Lower lobe of right lung (tissue), 2 donors: ENCODE measurements around the gene CEP295NL. TPM values are rescaled to one million over a fixed set of nuclear protein-coding genes. Genes with fewer than 3 reads are reported as not detected.

Experiments
- ATAC-seq, 2 donors: fragments of 200-7000 bp; cut with Tn5 transposase; one replicate each; pipeline ENCODE4 v1.9.1; 2020 to 2022; ENCODE audit warnings: mild to moderate bottlenecking in 2 of 2, moderate library complexity in 2 of 2
- DNase-seq: peaks from one replicate; pipeline ENCODE4 v3.0.0-alpha.2; 2020
- H3K27ac ChIP-seq: fragments of 200-600 bp; one replicate; pipeline ENCODE4 v1.8.0; 2022
- H3K27me3 ChIP-seq: fragments of 200-600 bp; one replicate; pipeline ENCODE4 v1.8.0; 2022; ENCODE audit warnings: low read depth
- H3K36me3 ChIP-seq: fragments of 200-600 bp; one replicate; pipeline ENCODE4 v1.8.0; 2022; ENCODE audit warnings: mild to moderate bottlenecking
- H3K4me1 ChIP-seq: fragments of 200-600 bp; one replicate; pipeline ENCODE4 v1.8.0; 2022
- H3K4me3 ChIP-seq: fragments of 200-600 bp; one replicate; pipeline ENCODE4 v1.8.0; 2022; ENCODE audit warnings: mild to moderate bottlenecking
- H3K9me3 ChIP-seq: fragments of 200-600 bp; one replicate; pipeline ENCODE4 v1.8.0; 2022
- intact Hi-C: fragments of 100-400 bp; cut with DNase I; formaldehyde crosslinking; loops from one replicate; pipeline ENCODE4 v1.11.0; 2022
- total RNA-seq: library from RNA; stranded (reverse); fragmentation: NEBNext Ultra II Directional; extraction: Animal tissue kit (Norgen Biotek cat#: 25700); gene quantifications from one replicate; pipeline ENCODE4 v1.2.1, GENCODE V29; 2021
- TF ChIP-seq, protein P1 (sequence below): fragments of 200-600 bp; IDR thresholded peaks from one replicate; pipeline ENCODE4 v1.8.0; 2022; ENCODE audit warnings: antibody characterized with exemption, mild to moderate bottlenecking
- donor health status: DM: no; HTN: yes; CAD: no; lungs with severe emphysema.

CEP295NL gene
- total RNA-seq, 1 donor from 2014 or later: 5.5 TPM

DNA sequence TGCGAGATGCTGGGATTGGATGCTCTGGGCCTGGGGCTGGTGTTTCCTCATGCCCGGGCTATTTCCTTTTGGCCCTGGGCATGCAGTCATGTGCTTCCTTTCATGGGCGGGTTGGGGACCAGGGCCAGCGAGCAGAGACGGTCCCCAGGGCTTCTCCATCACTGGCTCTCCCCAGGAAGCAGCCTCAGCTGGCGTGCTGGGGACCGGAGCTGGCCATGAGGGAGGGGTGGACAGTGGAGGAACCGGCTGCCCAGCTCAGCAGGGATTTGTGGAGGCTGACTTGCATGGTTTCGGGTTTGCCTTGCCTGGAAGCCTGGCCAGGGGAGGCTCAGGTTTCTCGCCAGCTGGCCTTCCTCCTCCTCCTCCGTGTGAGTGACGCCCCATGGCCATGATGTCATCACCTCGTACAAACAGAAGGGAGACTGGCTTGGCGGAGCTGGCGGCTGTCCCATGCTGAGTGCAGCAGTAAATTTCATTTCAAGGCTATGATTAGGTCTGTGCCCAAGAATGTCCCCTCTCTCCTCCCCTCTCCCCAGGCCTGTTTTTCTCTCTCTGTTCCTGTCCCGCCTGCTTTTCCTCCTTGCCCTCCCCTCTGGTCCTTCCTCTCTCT lies 31.1 kb upstream of the CEP295NL start:
- Histone ChIP-seq H3K9me3 (no peaks in the 10 kb centered on the region), H3K4me1 (peaks cover 22% of the 10 kb centered on the region), H3K27ac (peak overlapping the region; percentile 80), H3K27me3 (no peaks in the 10 kb centered on the region), H3K4me3 (peak overlapping the region; percentile 37), H3K36me3 (no peaks in the 10 kb centered on the region)
- TF ChIP-seq, protein P1, sequence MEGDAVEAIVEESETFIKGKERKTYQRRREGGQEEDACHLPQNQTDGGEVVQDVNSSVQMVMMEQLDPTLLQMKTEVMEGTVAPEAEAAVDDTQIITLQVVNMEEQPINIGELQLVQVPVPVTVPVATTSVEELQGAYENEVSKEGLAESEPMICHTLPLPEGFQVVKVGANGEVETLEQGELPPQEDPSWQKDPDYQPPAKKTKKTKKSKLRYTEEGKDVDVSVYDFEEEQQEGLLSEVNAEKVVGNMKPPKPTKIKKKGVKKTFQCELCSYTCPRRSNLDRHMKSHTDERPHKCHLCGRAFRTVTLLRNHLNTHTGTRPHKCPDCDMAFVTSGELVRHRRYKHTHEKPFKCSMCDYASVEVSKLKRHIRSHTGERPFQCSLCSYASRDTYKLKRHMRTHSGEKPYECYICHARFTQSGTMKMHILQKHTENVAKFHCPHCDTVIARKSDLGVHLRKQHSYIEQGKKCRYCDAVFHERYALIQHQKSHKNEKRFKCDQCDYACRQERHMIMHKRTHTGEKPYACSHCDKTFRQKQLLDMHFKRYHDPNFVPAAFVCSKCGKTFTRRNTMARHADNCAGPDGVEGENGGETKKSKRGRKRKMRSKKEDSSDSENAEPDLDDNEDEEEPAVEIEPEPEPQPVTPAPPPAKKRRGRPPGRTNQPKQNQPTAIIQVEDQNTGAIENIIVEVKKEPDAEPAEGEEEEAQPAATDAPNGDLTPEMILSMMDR: no peak
- intact Hi-C loops: no loop called here
- ATAC-seq (peak; percentile 85 to 91), DNase-seq (peak; percentile 87)

DNA sequence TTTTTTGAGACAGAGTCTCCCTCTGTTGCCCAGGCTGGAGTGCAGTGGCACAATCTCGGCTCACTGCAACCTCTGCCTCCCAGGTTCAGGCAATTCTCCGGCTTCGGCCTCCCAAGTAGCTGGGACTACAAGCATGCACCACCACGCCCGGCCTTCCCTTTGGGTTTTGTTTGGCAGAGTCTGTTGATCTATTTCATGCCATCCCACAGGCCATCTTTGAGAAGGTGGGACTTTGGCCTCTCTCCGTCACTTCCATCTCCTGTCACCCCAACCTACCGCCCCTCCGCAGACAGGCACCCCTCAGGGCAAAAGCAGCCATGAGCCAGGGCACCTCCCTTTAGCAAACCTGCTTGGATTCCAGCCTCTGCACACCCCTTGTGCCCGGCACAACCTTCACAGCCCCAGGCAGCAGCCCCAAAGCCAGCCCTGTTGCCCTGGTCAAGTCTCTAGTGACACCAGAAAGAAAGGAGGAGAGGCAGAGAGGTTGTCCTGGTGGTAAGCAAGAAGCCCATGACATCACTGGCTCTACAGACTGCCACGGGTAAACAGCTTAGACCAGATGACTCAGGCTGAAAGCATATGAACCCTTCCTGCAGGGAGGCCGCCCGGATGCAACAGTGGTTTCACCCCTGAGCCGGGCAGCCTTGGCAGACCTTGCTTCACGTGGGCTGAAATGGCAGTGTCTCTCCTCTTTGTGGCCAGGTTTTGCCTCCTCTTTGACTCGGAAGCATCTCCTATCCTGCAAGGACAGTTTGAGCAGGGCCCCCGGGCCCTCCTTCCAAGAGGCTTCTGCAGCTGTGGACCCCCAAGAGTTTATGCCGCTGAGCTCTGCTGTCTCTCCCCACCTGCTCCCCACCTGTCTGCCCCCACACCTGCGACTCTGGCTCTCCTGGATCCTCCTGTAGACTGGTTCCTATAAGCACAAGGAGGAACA lies 30.3 kb upstream of the CEP295NL start:
- peak overlapping the region; percentile 80 for H3K27ac ChIP-seq
- no peaks in the 10 kb centered on the region for H3K36me3 ChIP-seq
- TF ChIP-seq, protein P1: no peak
- no peaks in the 10 kb centered on the region for H3K9me3 ChIP-seq
- ATAC-seq (peak; percentile 57 to 68), DNase-seq (no peak)
- intact Hi-C loops: no loop called here
- no peaks in the 10 kb centered on the region for H3K27me3 ChIP-seq
- no peak overlapping the region for H3K4me3 ChIP-seq
- H3K4me1 ChIP-seq: peaks cover 22% of the 10 kb centered on the region

DNA sequence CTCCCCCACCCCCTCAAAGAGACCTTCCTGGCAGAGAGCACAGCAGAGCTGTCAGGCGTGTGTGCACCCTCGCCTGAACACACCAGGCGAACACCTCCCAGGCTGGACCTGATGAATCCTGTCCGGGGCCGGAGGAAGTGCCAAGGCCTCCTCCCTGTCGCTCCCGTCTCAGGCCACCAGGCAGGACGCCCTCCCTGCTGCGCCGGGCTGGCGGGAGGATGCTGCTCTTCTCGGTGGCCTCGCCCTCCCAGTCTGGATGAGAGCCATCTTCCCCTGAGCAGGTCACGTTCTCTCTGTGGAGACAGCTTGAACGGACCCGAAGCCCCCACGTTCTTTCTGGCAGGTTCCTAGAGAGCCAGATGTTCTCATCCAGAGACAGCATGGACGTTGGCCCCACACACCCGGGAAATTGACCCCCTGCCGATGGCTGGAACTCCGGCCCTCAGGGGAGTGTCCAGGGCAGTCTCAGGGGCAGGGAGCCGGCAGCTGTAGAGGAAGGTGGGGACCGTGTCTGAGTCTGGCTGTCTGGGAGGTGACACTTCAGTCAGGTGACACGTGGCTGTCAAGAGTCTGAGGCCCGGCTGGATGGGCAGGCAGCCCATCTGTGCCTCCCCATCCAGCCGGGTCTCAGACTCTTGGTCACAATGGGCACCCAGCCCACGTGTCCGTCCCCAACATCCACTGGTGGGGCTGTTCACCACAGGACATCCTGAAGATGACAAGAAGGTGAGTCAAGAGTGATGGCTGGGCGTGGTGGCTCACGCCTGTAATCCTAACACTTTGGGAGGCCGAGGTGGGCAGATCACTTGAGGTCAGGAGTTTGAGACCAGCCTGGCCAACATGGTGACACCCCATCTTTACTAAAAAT lies 27.1 kb upstream of the CEP295NL start:
- no peak for DNase-seq
- TF ChIP-seq, protein P1: no peak
- Histone ChIP-seq H3K4me3 (no peak overlapping the region), H3K9me3 (no peaks in the 10 kb centered on the region), H3K4me1 (peaks cover 26% of the 10 kb centered on the region), H3K27me3 (no peaks in the 10 kb centered on the region), H3K27ac (no peak overlapping the region), H3K36me3 (no peaks in the 10 kb centered on the region)
- intact Hi-C loops: no loop called here
- no peak for ATAC-seq

DNA sequence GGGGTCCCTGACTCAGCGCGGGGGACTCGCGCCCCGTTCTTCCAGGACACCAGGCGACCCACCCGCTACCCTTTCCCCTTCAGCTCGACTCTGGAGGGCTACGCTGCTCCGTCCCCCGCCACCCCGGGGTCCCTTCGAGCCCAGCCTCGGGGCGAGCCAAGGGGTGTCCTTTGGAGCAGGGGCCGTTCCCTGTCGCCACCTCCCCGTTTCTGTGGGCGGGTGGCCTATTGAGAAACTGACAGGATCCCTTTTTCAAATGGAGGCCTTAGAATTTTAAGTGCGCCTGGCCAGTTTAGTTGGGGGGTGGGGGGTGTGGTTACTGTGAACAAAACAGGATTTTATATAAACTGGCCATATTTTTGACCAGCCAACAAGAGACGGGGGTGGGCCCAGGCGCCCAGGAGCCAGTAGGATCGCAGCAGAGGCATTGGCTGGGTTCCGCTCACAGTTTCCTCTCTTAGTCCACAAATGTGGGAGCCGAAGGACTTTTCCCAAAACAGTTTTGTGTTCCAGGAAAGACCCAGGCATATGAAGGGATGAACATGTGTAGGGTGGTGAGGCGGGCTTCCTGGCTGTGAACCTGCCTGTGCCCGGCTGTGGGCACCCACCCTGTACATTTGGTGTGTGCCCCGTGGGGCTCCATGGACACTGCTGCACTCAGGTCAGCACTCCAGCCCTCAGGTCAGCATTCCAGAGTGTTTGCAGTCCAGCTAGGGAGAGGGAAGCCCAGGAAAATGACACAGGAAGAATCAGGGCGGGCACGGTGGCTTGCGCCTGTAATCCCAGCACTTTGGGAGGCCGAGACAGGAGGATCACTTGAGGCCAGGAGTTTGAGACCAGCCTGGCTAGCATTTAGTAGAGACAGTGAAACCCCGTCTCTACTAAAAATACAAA lies 22.9 kb upstream of the CEP295NL start:
- no peaks in the 10 kb centered on the region for H3K36me3 ChIP-seq
- peaks cover 35% of the 10 kb centered on the region for H3K4me1 ChIP-seq
- intact Hi-C loops: no loop called here
- peak overlapping the region; percentile 91 for H3K27ac ChIP-seq
- H3K4me3 ChIP-seq: peak overlapping the region; percentile 81
- TF ChIP-seq, protein P1: no peak
- ATAC-seq: peak; percentile 74 to 75
- DNase-seq: peak; percentile 83
- no peaks in the 10 kb centered on the region for H3K27me3 ChIP-seq
- H3K9me3 ChIP-seq: no peaks in the 10 kb centered on the region
